CD4-positive, alpha-beta T cell treated with Interleukin-17A for 1 hour (primary cell): ENCODE results near the gene ATL1.
A peak's percentile ranks its signal among the peaks of the same experiment; 100 is the strongest.

Experiments used
- DNase-seq: peaks from one replicate; pipeline ENCODE4 v3.0.0-alpha.2; 2020

Gene ATL1

DNA sequence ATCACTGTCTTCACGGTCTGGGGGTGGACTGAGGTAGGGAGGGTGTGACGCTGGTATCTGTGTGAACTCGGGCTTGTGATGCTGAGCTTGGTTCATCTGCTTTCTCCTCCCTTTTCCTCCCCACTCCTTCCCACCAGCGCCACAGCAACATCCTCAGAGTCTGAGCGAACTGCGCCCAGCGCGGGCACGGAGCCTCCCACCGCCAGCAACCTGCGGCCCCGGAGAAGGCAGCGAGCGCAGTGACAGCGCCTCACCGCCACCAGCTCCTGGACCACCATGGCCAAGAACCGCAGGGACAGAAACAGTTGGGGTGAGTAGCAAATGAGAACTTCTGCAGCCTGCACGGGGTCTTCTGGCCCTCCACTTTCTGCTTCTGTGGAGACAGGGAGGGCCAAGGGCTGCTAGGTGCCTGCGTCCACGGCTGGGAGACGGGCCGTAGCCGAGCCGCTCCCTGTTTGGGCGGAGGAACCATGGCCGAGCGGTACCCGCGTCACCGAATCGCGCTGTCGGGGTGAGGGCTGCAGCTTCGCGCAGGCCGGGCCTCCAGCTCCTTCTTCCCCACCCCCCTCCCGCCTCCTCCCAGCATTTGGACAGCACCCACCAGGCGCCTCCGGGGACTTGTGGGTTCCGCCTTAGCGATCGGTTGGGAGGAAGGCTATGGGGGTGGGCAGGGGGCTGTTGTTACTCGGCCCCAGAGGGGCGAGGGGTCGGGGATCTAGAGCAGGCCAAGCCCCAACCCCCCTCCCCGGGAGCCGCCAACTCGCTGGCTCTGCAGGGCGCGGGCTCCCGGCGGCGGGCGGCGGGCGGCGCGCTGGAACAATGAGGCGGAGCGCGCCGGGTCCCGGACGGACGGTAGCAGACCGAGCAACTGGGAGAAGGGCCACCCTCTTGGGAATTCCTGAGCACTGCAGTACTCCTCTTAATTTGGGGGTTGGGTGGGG lies at the start of gene ATL1:
Gene ATL1, plus strand, starts transcription at position 156 of the 941 bp plus-strand sequence. Its CDS starts 121 bp downstream, at position 277.
- DNase-seq: peak; percentile 28

DNA sequence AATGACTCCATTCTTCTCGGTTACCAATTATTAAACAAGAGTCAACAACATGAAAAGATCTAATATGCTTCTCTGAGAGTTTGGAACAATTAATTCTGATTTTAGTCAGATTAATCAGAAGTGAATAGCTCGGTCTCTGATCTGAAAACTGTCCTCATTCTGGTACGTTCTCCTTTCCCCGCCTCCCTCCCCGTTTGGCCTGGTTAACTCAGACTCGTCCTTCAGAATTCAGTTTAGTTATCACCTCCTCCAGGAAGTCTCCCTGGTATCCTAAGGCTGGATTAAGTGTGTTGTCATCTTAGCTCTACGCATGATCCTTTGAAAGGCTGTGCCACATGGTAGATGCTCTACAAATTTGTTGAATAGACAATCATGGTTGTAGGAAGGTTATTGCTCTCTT lies 49.8 kb upstream of the ATL1 start:
- DNase-seq: no peak

- DNase-seq: no peak
These were observed 47.5 kb upstream of the ATL1 start for GRCh38 chr14:50512463-50512862.

GRCh38 chr14:50516091-50516490 lies 43.9 kb upstream of the ATL1 start:
- DNase-seq: no peak

DNA sequence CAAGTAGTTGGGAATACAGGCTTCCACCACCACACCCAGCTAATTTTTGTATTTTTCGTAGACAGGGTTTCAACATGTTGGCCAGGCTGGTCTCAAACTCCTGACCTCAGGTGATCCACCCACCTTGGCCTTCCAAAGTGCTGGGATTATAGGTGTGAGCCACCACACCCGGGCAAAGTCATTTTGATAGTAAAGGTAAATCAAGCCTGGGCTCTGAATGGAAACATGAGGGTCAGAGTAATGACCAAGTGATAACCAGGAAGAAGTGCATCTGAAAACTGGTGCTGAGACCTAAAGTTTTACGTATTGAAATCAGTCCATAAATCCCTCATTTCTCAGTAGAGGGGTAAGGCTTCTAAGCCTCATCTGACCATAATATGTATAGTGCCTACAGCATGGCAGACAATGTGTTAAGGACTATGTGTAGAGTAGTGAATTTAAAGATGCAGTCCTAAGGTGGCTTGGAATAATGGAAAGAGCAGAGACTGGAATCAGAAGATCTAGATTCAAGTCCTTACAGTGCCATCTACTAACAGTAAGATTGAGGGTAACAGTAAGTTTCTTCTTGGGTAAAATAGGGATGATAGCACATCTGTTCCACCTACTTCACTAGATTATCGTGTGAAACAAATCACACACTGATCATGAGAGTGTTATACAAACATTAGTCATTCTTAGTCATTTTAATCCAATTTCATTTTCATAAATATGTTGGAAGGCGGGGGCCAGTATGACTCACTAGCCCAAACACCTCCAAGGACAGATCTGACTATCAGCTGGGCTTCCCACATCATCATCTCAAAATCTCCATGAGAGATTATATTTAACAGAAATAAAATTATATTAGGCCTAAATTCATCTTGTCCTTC lies 38.8 kb upstream of the ATL1 start:
- DNase-seq: peak; percentile 53

GRCh38 chr14:50521912-50522341 lies 38.0 kb upstream of the ATL1 start:
- peak; percentile 25 for DNase-seq

DNA sequence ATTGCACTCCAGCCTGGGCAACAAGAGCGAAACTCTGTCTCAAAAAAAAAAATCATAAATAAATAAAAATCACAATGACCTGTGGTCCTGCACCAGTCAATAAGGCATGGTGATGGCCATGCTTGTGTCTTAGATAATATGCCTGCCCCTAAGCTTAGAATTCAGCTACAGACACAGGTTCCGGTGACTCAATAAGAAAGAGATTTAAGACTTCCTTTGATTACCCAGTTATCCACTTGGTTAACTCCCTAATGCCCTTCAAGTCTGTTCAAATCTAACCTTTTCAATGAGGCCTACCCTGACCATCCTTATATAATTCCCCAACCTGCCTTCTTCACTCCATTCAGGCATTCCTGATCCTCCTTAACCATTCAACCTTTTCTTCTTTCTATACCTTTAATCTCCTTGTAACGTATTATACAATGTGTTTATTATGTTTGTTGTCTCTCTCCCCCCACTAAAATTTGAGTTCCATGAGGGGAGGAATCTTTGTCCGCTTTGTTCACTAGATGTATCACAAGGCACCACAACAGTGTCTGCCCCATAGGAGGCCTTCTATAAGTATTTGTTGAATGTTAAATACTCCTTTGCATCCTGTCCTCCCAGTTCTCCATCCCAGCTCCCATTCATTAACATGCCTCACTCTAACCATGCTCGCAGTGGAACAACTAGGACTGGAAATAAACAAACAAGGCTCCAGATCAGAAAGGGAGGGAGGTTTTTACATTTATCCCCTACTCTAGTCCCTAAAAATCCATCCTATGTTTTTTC lies 36.5 kb upstream of the ATL1 start:
- no peak for DNase-seq

DNA sequence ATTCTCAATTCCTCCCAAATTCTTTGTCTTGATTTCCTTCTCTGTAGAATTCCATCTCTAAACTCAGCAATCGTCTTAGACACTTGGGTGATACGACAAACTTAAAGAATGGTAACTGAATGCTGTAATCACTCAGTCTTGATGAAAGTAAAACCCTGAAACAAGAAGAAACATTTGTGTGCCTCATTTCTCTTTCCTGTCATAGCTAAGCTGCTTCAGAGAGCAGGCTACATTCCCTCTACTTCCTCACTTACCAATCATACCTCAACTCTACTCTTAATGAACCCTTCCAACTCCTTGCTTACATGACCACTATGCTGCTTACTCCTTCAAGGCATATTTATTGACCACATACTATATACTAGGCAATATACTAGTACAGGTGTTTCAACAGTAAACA lies 35.9 kb upstream of the ATL1 start:
- DNase-seq: no peak

- no peak for DNase-seq
These were observed 35.0 kb upstream of the ATL1 start for GRCh38 chr14:50524731-50525515.

GRCh38 chr14:50528000-50528399 lies 31.9 kb upstream of the ATL1 start:
- DNase-seq: no peak

- no peak for DNase-seq
These were observed 30.4 kb upstream of the ATL1 start for GRCh38 chr14:50529288-50530179.

DNA sequence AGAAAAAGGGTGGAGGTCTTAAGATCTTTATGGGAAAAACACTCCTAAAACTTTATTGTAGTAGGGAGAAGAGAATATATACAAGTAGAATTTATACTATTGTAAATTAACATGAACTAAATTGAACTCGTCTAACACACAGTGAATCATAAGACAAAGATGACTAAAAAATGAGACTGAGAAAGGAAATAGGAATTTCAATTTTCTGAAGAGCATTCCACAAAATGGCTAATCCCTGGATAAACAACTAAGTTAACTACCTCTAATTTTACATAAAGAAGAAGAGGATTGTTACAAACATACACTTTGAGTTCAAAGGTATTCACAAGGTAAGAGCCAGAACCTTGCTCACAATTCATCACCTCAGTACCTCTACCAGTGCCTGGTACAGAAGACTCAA lies 29.6 kb upstream of the ATL1 start:
- DNase-seq: no peak

GRCh38 chr14:50530794-50531365 lies 29.1 kb upstream of the ATL1 start:
- DNase-seq: no peak

DNA sequence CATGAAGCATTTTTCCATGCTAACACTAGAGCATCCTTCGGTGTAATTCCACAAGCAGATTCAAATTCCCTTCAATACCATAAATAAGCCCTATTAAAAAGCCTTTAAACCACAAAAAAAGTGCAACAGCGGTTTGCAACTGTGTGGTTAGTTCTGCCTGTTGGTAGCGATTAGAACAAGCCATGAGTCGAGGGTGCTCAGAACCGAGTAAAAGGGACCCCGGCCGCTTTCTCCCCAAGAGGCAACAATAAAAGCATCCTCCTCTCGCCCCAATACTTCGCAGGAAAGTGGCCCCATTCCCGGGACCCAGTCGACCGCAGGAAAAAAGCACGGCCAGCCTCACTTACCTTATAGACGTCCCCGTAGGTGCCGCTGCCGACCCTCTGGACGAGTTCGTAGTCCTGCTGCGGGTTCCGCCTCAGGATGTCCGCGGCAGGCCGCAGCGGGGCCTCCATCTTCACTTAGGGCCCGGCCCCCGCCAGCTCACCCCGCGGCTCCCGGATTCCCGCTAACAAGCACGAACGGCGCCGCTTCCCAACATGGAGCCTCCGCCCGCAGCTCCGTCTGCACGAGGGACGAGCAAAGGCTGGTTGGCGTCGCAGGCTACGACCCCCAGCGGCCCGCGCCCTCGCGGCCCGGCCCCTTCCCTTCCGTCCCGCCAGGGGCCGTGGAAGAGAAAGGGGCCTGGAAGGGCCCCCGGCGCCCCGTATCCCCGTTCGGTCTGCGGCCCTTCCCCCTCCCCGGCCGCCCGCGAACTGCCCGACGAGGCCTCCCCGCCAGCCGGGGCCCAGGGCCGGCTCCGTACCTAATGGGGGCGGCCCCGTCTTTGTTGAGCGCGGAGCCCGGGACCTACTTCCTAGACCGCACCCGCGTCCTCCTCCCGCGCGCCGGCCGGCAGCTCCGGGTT lies 28.1 kb upstream of the ATL1 start:
- peak; percentile 31 for DNase-seq

GRCh38 chr14:50532502-50533240 lies 27.3 kb upstream of the ATL1 start, which contains the start of gene MAP4K5:
TSS of gene MAP4K5 (minus strand) at chr14:50532569. CDS start at chr14:50532049, 520 bp downstream.
- DNase-seq: peak; percentile 91

DNA sequence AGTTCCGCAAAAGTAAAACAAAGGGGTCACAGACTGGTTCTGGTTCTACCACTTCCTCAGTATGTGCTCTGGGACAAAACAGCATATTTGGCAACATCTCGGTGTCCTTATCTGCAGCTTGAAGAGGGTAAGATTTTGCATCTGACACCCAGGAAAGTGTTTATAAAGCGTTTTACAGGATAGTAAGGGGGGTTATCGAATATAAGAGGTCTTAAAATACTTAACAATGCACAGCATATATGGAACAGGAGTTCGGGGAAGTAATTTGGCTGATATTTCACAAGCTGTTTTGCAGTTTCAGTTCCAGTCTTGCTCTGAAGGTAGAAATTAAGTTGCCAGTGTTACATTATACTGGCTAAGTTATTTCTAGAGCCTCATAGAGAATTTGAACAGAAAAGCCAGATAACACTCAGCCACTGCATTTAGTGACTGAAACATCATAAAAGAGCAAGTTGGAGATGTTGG lies 26.7 kb upstream of the ATL1 start:
- no peak for DNase-seq

DNA sequence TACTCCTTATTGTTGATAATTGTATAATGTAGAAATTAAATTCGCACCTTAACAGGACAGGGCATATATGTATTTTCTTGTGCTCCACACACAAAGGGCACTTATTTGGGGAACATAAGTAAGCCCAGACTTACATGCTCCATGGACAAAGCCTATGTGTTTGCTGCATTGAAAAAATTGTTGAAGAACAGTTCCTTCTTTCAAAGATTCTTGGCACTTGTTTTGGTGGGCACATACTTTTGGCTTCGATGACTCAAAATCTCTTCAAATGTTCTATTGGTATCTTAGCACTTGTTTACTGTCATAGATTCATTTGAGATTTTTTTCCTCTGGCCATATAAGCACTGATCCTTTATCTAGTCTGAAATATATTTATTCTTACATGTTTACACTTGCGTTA lies 26.1 kb upstream of the ATL1 start:
- no peak for DNase-seq

DNA sequence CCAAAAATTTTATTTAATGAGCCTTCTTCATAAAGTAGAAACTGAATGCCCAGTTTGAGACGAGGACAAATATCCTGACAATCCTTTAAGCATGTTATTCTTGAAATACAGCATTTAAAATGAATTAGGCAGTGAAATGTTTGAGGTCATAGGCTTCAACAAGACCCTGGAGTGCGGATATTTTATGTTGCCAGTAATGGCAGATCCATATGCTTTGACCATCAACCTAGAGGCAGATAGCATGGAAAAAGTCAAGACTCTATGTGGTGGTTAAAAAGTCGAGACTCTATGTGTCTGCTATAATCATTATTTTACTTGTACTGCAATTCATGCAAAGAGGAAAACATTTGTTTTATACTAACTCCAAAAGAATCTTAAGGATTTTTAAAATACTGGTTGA lies 25.5 kb upstream of the ATL1 start:
- DNase-seq: no peak

DNA sequence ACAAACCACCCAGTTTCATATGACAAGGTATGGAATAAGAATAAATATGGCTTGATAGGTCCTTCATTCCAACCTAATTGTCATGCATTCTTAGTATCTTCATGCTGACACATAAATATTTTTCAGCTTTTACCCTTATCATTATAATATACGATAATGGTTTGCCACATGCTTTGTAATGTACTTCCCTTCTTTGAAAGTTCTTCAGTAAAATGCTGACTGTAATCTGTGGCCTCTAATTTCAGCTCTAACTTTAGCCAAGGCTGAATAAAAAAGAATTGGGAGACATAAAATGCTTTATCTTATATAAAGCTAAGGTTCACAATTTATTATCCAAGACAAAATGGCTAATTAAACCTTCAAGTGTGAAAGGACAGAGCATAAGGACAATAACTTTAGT lies 24.9 kb upstream of the ATL1 start:
- DNase-seq: no peak
